NCI-H69 (cell line): ENCODE data around the gene OIP5.
"Not testable (repeated sequence)": the region's sequence is repeated elsewhere in the genome, so short reads cannot be mapped to it uniquely, and the experiment has no call there.

Experiments
- DNase-seq: peaks from one replicate; lab custom pipeline; 2025; lab: John Stamatoyannopoulos, UW

OIP5 gene

GRCh38 chr15:41301587-41301986 lies 30.8 kb downstream of the OIP5 start:
- DNase-seq: no peak

GRCh38 chr15:41301139-41301538 lies 31.3 kb downstream of the OIP5 start:
- peak; percentile 40 for DNase-seq

- no peak for DNase-seq
These were observed 39.9 kb downstream of the OIP5 start for GRCh38 chr15:41292521-41292920.

- DNase-seq: no peak
These were observed 41.2 kb downstream of the OIP5 start for GRCh38 chr15:41291065-41291631.

- no peak for DNase-seq
These were observed 42.4 kb downstream of the OIP5 start for GRCh38 chr15:41289953-41290352.

GRCh38 chr15:41288464-41288863 lies 43.9 kb downstream of the OIP5 start:
- no peak for DNase-seq

- no peak for DNase-seq
These were observed 45.6 kb downstream of the OIP5 start for GRCh38 chr15:41286665-41287333.

- DNase-seq: no peak
These were observed 47.1 kb downstream of the OIP5 start for GRCh38 chr15:41285285-41285684.

- DNase-seq: peak; percentile 73
These were observed 47.8 kb downstream of the OIP5 start for GRCh38 chr15:41284427-41285177.

- DNase-seq: peak; percentile 100
These were observed 48.6 kb downstream of the OIP5 start for GRCh38 chr15:41283653-41284426.

GRCh38 chr15:41282980-41283652 lies 49.3 kb downstream of the OIP5 start:
- peak; percentile 46 for DNase-seq

- not testable (repeated sequence) for DNase-seq
These were observed 50.0 kb downstream of the OIP5 start for GRCh38 chr15:41282436-41282835.

- no peak for DNase-seq
These were observed 51.2 kb downstream of the OIP5 start for GRCh38 chr15:41281236-41281635.

- DNase-seq: no peak
These were observed 52.7 kb downstream of the OIP5 start for GRCh38 chr15:41279535-41280283.

GRCh38 chr15:41278319-41278718 lies 54.1 kb downstream of the OIP5 start:
- no peak for DNase-seq

- DNase-seq: no peak
These were observed 55.6 kb downstream of the OIP5 start for GRCh38 chr15:41276831-41277230.

- no peak for DNase-seq
These were observed 62.5 kb downstream of the OIP5 start for GRCh38 chr15:41269887-41270286.

GRCh38 chr15:41263891-41264351 lies 68.5 kb downstream of the OIP5 start:
- DNase-seq: no peak

GRCh38 chr15:41262571-41262970 lies 69.8 kb downstream of the OIP5 start:
- DNase-seq: no peak

GRCh38 chr15:41260924-41261323 lies 71.5 kb downstream of the OIP5 start:
- not testable (repeated sequence) for DNase-seq
